GM21576 (cell line): Measurements from ENCODE around the gene PIM2.

Experiments used
- ATAC-seq: cut with Tn5 transposase; IDR thresholded peaks from one replicate; pipeline ENCODE4 v1.9.1; 2021; ENCODE audit warnings: mild to moderate bottlenecking, moderate library complexity; ENCODE audit not compliant: unreplicated experiment

The PIM2 gene

GRCh38 chrX:48936429-48937053, 17.7 kb upstream of the PIM2 start:
- ATAC-seq = no peak

GRCh38 chrX:48935301-48935670, 16.5 kb upstream of the PIM2 start:
- no peak for ATAC-seq

GRCh38 chrX:48934581-48935300, 15.9 kb upstream of the PIM2 start:
- ATAC-seq = no peak

GRCh38 chrX:48933757-48934156, 14.9 kb upstream of the PIM2 start:
- no peak for ATAC-seq

GRCh38 chrX:48927736-48928382, 9.0 kb upstream of the PIM2 start:
- no peak for ATAC-seq

GRCh38 chrX:48927123-48927522, 8.3 kb upstream of the PIM2 start:
- no peak for ATAC-seq

- no peak for ATAC-seq
Measured at GRCh38 chrX:48924270-48924669, 5.4 kb upstream of the PIM2 start.

- no peak for ATAC-seq
Measured at GRCh38 chrX:48923771-48924170, 4.9 kb upstream of the PIM2 start.

- ATAC-seq = no peak
Measured at GRCh38 chrX:48920718-48921104, 1.9 kb upstream of the PIM2 start.

- no peak for ATAC-seq
Measured at GRCh38 chrX:48919947-48920717, 1.3 kb upstream of the PIM2 start.

GRCh38 chrX:48919360-48919841, 577 bp upstream of the PIM2 start:
- no peak for ATAC-seq

GRCh38 chrX:48918301-48918642, 552 bp downstream of the PIM2 start:
- ATAC-seq = no peak

- ATAC-seq = peak; percentile 46
Measured at GRCh38 chrX:48917139-48918001, 1.5 kb downstream of the PIM2 start.

- ATAC-seq = no peak
Measured at GRCh38 chrX:48914593-48915493, 4.0 kb downstream of the PIM2 start.

- no peak for ATAC-seq
Measured at GRCh38 chrX:48913605-48914366, 5.0 kb downstream of the PIM2 start.

- peak; percentile 69 for ATAC-seq
Measured at GRCh38 chrX:48911412-48912182, 7.2 kb downstream of the PIM2 start, which contains the start of gene SLC35A2. Gene SLC35A2, minus strand, starts transcription at chrX:48911646. Its CDS starts 10 bp downstream, at chrX:48911636.

GRCh38 chrX:48910926-48911411, 7.9 kb downstream of the PIM2 start:
- no peak for ATAC-seq
